Measurements from ENCODE around the gene GLCCI1. TPM values are rescaled to one million over a fixed set of nuclear protein-coding genes. Genes with fewer than 3 reads are reported as not detected.

The GLCCI1 gene
- total and polyA plus RNA-seq, 2 of the 8 experiments (the other 6 are each of a cell fraction or from before 2014, with no cell fraction given) = 12.4 to 27.7 TPM

DNA sequence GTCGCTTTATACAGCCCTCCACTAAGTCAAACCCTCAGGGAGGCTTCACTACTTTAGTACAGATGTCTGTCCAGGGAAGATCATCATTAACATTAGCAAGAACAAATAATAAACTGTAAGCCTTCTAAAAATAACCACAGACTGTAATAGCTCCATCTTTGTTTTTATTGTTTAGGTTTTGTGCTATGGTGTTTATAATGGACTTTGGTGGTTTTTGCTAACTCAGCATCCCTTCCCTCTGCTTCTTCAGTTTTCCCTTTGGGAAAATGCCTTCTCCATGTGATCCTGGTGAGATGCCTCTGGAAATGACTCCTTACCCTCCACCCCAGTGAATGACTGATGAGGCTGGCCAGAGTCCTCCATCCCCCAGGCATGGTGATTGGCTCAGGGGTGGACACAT, 162.1 kb downstream of the GLCCI1 start:
- TF ChIP-seq MAFK (IDR thresholded peaks at IDR 0.05; ENCODE audit: low read depth, low read length) (peak; percentile 19; the same call in 1 of the 2 replicates), NANOG (IDR thresholded peaks at IDR 0.05; ENCODE audit: insufficient read depth, low read depth, low read length, poor library complexity, severe bottlenecking) (no peak)
- H3K79me1 ChIP-seq (ENCODE audit: low read depth, low read length) = no peaks in the 10 kb centered on the region
- no peaks in the 10 kb centered on the region for H3K79me2 ChIP-seq (ENCODE audit: control insufficient read depth in 1 of 2, insufficient read depth in 2 of 2, low read length in 2 of 2)

More for the DNA sequence above, 162.1 kb downstream of the GLCCI1 start:
- no peak for DNase-seq (ENCODE audit: low read depth in 1 of 2, low spot score in 2 of 2)
- Histone ChIP-seq H3K14ac (ENCODE audit: insufficient read length) (no peak overlapping the region), H3K36me3 (ENCODE audit: control insufficient read depth in 2 of 4, insufficient read depth in 4 of 4, low read length in 3 of 4) (no peaks in the 10 kb centered on the region; a peak in 1 of 8 replicates), H3K27ac (ENCODE audit: low read depth, low read length) (no peak overlapping the region), H3K56ac (replicated peaks; ENCODE audit: insufficient read length, low read depth, low read length) (no peak overlapping the region), H3K4ac (replicated peaks; ENCODE audit: insufficient read length, low read depth, low read length) (no peak overlapping the region), H3K4me2 (ENCODE audit: insufficient read depth in 1 of 2, low read depth in 2 of 2, low read length in 2 of 2) (no peak overlapping the region), H2BK12ac (ENCODE audit: low read depth, low read length) (no peak overlapping the region), H3K4me3 (ENCODE audit: extremely low read depth in 1 of 4, insufficient read depth in 2 of 4, low read depth in 3 of 4, low read length in 4 of 4) (no peak overlapping the region), H3K9ac (replicated peaks in 1 of 4; ENCODE audit: extremely low read depth in 1 of 4, low read depth in 3 of 4, low read length in 3 of 4) (no peak overlapping the region), H4K20me1 (replicated peaks in 1 of 2; ENCODE audit: control insufficient read depth in 1 of 2, insufficient read depth in 2 of 2, low read length in 2 of 2) (no peaks in the 10 kb centered on the region), H2AK5ac (ENCODE audit: low read depth, low read length) (no peak overlapping the region), H3K18ac (ENCODE audit: extremely low read depth, low read length) (no peak overlapping the region), H3K9me3 (ENCODE audit: insufficient read depth in 2 of 2, low read depth in 1 of 2, low read length in 1 of 2) (no peaks in the 10 kb centered on the region), H4K91ac (replicated peaks; ENCODE audit: insufficient read length, low read length) (no peak overlapping the region), H2BK120ac (replicated peaks; ENCODE audit: low read depth, low read length) (no peak overlapping the region), H3K27me3 (replicated peaks in 1 of 4; ENCODE audit: control insufficient read depth in 3 of 4, extremely low read depth in 1 of 4, insufficient read depth in 3 of 4, low read length in 3 of 4) (no peaks in the 10 kb centered on the region), H4K8ac (ENCODE audit: extremely low read depth, insufficient read depth, low read length) (no peak overlapping the region), H2BK20ac (ENCODE audit: low read length) (no peak overlapping the region), H4K5ac (ENCODE audit: insufficient read length, low read depth, low read length) (no peak overlapping the region), H2BK15ac (ENCODE audit: low read length) (no peak overlapping the region), H3K4me1 (replicated peaks in 1 of 4; ENCODE audit: control insufficient read depth in 3 of 4, insufficient read depth in 4 of 4, low read length in 3 of 4) (no peaks in the 10 kb centered on the region; a peak in 1 of 7 replicates), H2BK5ac (ENCODE audit: low read depth, low read length) (no peak overlapping the region), H3K23ac (ENCODE audit: insufficient read length) (no peak overlapping the region), H3K23me2 (ENCODE audit: low read depth, low read length) (no peaks in the 10 kb centered on the region; the same call in 1 of the 2 replicates), H2AFZ (ENCODE audit: low read length) (no peak overlapping the region)
- 95% methylated on average over 1 of the region's 1 CpG; no CpG with 5 or more reads in 1 of the 2 experiments for WGBS, 2 experiments (ENCODE audit: extremely low coverage in 1 of 2, insufficient coverage in 1 of 2, insufficient read length in 1 of 2, insufficient replicate concordance in 2 of 2, low coverage in 1 of 2, low lambda C conversion rate in 2 of 2, missing lambda C conversion rate in 1 of 2)
- FAIRE-seq = no peak
- ChIA-PET POLR2A (ENCODE audit: partially characterized antibody) (no interaction called here), CTCF (ENCODE audit: partially characterized antibody) (interaction anchor here (1.2 to 1.4 kb wide), 2 partner anchors 13 to 18 kb away, joined by 3 read pairs; no protein-coding TSS in a partner anchor)
